Fibroblast of skin of back (primary cell): ENCODE results near the gene TUBE1.
"Not testable (repeated sequence)": the region's sequence is repeated elsewhere in the genome, so short reads cannot be mapped to it uniquely, and the experiment has no call there.

ENCODE experiments used
- DNase-seq: peaks from one replicate; pipeline ENCODE4 v3.0.0-alpha.2; 2013

Gene TUBE1

DNA sequence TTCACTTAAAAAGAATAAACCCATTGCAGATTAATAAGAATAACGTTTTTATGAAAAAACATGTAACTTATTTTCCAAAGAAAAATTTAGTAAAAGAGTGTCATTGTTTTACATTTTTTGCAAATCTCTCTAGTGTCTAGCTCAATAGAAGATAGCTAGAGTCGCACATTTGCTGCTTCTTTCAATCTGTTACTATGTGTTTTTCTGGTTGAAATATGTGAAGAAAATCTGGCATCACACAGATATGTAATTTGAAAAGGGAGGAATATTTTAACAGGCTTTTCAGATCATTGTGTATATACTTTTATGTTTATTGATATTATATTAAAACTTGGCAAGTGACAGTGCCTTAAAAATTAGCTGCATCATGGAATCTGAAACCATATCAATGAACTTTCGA, 24.3 kb downstream of the TUBE1 start:
- DNase-seq: no peak

DNA sequence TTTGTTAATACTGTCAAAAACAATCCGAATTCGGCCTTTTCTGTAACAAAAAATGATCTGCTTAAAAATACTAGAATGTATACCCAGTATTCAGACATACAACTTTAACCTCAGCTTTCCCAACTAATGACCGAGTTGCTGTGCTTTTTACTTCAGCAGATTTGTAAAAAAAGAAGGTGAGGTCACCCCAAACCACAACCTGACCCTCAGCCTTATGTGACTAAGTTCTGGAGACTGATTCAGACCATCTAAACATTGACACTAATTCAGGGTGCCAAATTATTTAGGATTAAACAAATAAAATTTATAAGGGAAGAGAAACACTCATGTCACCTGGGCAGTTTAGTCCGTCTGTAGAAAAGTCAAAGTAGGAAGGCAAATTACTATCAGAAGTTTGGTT, 25.7 kb downstream of the TUBE1 start:
- DNase-seq: no peak

DNA sequence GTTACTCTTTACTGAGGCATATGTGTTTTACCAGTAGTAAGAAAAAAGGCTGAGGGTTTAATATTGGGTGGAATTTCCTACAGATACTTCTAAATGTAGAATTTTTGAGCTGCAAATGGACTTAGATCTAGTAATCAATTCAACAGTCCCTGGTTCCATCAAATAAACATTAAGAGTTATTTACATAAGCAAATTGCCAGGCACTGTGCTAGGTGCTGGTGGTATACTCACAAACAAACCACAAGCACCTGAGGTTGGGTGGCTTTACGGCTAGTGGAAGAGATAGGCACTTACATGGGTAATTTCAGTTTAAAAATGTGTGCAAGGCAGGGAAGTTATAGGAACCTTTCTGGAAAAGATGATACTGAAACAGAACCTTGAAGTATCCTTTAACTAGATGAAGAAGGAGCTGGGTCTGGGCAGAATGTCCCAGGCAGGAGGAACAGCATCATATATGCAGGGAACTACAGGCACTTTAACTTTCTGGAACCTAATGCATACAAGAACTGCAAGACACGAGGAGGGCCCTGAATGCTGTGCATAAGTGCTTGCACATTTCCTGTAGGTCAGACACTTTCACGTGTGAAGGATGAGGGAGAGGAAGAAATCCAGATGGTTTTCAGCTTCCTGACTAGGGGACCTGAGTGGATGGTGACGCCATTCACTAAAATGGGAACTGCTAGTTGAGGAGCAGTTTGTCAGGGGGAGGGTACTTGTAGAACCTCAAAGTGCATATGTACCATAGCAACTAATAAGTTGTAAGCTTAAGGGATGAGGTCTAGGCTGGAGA, 28.8 kb downstream of the TUBE1 start:
- DNase-seq: no peak

DNA sequence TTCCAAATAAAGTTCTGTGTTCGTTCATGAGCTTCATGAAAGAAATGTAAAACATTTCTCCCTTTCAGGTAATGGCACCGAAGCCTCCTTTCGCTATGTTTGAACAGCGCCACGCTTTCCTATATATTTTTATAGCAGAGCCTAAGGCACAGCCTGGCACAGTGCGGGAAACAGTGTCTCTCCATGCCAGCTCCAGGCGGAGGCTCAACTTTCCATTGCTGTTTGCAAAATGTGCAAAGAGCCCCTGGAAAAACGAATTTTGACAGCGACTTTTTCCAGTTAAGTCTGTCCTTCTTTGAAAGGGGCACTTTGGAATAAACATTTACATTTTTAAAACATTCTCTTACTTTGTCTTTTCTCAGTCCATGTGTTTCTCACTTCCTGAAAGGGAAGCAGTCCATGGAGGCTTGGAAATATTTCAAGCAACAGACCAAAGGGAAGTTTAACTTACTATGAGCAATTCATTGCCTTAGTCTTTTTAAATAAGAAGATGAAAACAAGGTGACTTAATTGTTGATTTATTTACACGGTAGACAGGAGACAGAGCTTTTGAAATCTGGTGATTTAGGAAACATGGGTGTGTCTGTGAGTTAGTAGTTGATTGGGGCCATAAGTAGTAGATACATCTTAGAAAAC, 32.6 kb downstream of the TUBE1 start:
- DNase-seq: no peak

DNA sequence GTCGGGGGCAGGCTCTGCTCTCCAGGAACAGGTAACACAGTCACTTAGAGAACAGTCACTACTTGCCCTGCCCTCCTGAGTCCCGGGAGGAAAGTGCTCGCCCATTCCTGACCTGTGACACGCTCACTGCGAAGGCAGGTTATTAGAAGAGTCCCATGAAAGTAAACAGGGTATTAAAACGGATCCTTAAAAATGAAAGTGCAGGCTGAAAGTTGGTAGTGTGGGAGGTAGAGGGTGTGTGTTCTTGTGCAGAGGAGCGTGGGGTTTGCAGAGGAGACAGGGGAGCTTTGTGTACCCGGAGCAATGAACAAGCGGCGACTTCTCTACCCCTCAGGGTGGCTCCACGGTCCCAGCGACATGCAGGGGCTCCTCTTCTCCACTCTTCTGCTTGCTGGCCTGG, 33.3 kb downstream of the TUBE1 start, which contains the start of gene CCN6:
Gene CCN6 (plus strand): TSS at position 104 of the 400 bp plus-strand sequence. CDS start 254 bp downstream, at position 358.
- DNase-seq: no peak

DNA sequence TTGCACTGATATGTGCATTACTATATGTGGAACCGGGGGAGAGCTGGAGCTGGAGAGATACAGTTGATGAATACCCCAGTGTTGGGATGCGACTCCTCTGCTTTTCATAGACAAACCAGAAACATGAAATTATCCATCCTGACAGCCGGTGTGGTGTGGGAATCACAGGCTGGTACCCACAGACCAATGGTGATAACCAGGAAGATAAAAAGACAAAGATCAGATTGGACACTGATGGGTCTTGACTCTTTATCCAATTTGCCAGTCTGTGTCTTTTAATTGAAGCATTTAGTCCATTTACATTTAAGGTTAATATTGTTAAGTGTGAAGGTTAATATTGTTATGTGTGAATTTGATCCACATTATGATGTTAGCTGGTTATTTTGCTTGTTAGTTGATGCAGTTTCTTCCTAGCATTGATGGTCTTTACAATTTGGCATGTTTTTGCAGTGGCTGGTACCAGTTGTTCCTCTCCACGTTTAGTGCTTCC, 36.0 kb downstream of the TUBE1 start:
- DNase-seq: not testable (repeated sequence)

DNA sequence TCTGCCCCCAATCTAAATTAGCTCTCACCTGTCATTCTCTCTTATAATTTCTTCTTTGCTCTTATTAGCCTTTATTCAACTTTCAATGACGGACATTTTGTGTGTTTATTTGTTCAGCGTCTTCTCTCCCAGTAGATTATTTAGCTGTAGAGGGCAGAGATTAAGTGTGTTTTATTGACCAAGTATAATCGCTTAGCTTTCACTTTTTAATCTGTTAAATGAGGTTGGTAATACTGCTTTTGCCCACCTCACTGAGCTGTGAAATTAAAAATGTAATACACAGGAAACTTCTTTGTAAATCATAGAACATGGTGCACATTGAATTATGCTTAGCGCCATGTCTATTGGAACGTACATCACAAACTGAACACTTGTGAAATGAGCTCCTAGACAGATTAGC, 36.9 kb downstream of the TUBE1 start:
- DNase-seq: no peak

DNA sequence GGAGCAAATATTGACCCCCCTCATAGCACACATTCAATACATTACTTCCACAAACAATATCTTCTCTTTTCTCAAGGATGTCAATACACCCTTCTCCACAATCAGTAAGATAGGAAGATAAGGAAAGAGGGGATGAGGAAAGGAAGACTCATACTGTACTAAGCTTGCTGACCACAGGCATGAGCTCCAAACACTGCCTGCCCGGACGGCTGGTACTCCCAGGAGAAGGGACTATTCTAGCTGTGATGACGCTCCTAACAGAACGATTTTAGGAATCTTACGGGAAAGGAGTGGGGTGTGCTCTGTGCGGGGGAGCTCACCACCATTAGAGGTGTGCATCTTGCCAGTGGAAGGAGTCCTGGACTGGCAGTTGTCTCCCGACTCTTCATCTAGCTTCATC, 37.3 kb downstream of the TUBE1 start:
- no peak for DNase-seq

DNA sequence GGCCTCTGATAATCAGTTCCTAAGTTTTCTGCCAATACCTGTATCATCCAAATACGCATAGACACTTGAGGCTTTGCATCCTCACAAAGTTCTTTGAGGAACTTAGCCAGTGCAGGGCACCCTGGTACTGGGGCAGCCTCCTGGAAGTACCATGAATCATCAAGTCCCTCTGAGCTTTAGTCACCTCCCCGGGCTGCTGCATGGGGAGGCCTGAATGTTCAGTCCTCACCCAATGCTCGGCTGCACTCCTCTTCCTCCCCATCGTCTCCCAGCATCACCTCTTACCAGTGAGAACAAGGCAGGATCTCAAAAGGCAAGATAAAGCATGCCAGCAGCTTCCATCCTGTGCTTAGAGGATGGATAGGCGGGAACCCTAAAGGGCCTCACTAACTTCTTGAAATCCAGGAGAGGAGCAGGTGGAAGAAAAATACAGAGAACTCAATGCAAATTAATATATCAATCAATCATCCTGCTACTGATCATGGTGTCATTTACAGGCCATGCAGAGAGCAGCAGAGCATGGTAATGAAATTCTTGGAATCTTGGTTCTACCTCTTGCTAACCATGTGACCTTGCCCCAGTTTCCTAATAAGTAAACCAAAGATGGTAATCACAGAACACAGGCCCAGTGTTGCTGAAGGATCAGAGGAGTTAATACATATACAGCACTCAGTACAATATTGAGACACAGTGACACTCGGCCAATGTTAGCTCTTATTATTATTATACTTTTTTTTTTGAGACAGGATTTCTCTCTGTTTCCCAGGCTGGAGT, 38.1 kb downstream of the TUBE1 start:
- peak; percentile 55 for DNase-seq

DNA sequence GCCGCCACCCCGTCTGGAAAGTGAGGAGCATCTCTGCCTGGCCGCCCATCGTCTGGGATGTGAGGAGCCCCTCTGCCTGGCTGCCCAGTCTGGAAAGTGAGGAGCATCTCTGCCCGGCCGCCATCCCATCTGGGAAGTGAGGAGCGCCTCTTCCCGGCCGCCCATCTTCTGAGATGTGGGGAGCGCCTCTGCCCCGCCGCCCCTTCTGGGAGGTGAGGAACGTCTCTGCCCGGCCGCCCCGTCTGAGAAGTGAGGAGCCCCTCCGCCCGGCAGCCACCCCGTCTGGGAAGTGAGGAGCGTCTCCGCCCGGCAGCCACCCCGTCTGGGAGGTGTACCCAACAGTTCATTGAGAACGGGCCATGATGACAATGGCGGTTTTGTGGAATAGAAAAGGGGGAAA, 39.8 kb downstream of the TUBE1 start:
- not testable (repeated sequence) for DNase-seq

DNA sequence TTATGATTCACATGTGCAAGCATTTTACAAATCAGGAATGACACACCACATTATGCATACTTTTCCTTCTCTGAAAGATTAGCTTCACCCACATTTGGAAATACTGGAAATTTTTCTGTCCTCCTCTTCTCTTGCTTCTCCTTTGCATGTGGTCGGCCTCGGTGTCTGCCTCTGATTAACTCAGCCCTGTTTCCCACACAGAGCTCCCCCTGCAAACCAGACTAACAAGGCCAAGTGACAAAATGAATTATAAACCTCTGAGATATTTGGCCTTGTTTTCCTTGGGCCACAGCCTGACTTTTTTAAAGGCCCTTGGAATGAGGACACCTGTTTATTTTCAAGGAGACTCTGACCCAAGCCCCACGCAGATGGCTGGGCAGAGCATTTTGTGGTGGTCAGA, 42.4 kb downstream of the TUBE1 start:
- peak; percentile 99 for DNase-seq

DNA sequence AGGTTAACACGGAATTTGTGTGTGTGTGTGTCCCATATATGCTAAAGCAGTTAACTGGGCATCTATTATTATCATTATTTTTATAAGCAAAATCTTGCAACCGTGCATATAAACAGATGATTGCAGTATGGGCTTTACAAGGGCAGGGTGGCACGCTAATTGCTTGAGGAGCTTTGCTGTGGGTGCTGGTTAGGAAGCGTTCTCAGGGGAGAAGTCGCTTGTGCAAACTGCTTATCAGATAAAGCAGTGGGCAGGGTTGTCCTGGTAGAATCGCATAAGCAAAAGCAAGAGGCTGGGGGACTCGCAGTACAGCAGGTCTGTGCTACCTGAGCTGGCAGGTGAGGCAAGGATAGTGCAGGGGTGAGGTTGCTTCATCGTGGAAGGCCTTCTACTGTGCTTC, 43.1 kb downstream of the TUBE1 start:
- no peak for DNase-seq

DNA sequence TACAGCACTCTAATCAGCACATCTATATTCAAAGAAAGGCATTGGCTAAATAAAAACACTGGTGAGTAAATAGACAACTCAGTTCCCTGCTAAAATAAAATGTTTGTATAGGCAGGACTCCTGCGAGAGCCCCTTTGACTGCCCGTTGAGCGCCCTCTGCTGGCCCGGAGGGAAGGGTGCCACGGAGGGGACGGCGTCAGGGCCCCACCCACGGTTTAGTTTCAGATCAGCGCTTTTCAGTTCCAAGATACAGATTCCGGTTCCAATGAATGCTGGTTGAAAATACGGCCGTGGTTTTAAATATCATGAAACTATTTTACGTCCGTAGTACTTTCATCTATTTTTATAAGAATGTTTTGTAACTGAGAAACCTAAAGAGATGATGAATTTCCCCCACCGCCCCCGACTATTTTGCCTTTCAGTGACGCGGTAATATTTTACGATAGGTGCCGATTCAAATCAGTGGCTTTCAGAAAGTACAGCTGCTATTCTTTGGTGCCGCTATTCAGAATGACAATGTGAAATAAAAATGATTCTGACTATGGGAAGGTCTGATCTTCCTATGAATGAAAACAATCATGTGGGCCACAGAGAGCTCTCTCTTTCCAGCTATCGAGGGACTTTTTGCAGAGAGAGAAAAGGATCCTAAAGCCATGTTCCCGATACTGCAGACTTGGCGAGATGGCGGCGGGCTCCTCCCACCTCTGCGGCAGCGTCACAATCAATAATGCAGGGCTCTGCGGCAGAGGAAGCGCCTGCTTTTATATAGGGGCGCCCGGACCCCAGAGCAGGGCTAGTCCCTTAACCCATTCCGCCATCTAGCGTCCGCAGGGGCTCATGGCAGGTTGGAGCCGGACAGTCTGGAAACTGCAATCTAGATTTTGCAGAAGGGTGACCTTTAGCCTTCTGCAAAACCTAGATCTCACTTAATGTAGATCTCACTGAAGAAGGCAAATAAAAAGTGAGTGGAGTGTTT, 44.0 kb downstream of the TUBE1 start:
- DNase-seq: peak; percentile 92

DNA sequence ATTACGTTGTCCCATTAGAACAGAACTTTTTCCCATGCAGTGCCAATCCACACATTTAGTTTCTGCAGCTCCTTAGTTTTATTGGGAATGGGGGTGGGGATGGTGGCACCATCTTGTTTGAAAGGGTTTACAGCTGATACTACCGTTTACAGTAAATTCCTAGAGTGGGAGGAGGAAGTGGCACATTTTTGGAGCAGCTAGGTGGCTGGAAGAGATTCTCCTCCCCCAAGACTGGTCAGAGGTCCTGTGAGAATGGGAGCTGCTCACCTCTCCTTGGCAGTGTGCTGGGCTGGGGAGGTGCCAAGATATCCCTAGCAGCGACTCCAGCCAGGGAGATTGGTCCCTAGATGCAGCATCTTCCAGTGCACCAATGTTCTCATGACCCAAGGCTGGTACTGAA, 45.7 kb downstream of the TUBE1 start:
- DNase-seq: no peak

DNA sequence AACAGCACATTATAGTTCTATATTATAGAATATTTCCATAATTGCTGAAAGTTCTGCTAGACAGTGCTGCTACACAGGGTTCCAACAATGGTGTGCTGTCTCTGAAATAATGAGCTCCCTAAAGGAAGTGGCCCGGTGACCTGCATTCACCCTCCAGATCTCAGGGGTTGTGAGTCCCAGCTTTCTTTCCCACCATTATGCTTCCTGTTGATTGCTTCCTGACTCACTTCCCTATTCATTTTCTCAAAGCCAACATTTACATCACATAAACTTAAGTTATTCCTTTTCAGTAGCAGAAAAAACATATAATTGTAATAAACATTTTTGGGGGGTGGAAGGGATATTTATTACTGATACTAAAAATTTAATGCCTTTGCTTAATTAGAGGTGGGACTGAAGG, 46.3 kb downstream of the TUBE1 start:
- no peak for DNase-seq

DNA sequence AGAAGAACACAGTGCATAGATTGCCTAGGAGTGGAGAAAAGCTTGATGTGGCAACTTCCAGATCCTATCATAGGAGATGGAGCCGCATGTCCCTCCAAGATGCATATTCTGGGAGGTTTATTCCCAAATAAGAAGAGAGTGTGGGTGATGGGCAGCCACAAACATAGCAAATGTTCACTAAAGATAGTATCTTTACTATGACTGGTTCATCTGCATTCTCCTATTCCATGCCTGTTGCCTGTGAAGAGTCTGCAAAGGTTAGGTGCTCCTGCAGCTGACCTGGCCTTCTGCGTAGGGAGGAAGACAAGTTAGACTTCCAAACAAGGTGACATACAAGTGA, 47.9 kb downstream of the TUBE1 start:
- no peak for DNase-seq

DNA sequence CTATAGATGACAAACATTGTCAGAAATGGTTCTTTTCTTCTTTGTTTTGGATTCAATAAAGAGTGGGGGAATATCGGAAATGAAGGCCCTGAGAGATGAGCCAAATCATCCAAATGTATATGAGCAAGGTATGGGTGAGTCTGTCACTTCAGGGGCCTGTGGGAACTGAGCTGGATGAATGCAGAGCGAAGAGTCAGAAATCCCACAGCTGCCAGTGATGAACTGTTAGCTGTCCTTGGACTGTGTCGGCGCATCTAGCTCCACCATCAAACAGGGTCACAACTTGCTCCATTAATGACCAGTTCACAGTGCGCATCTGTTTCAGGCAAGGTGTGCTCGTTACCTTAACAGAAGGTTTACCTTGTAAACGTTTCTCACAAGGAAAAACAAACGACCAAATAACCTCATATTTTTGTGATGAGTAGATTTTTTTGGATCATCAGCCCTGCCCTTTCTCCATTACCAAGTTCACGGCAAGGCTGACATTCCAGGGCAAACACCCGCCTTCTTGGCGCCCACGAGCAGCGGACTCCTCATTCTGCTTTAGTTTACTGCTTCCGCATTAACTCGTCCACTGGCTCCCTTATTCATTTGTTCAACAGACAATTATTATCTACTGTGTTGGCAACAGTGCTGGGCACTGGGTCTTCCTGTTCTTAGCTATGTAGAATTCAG, 48.4 kb downstream of the TUBE1 start:
- no peak for DNase-seq

DNA sequence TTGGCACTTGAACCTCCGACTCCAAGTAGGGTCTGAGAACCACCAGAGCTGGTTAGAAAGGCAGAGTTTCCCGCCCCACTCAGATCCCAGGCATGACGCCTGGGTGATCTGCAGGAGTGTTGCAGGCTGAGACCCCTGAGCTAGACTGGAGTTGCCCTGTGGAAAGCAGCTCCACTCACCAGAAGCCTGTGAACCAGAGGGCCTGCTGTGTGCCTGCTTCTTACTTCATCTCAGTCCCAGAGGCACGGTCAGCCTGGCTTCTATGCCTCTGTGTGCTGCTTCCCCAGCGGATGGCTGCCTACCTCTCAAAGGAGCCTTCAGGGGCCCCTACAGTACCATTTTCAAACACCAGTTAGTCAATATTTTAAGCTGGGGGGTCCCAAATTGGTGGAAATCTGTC, 49.0 kb downstream of the TUBE1 start:
- DNase-seq: no peak

DNA sequence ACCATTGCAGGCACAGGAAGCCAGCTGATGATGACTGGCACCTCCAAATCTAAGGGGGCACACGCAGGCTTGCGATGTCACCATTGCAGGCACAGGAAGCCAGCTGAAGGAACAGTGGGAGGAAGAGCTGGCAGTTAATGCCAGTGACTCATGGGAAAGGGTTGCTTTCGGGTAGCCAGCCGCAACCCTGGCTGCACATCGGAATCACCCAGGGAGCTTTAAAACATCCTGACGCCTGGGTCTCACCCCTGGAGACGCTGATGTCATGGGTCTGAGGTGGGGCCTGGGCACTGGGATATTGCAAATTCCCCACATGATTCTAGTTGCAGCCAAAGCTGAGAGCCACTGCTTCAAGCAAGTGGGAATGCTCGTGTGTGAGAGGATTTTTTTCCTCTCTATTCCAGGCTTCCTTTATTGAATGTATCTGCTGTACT, 49.5 kb downstream of the TUBE1 start:
- DNase-seq: peak; percentile 98

DNA sequence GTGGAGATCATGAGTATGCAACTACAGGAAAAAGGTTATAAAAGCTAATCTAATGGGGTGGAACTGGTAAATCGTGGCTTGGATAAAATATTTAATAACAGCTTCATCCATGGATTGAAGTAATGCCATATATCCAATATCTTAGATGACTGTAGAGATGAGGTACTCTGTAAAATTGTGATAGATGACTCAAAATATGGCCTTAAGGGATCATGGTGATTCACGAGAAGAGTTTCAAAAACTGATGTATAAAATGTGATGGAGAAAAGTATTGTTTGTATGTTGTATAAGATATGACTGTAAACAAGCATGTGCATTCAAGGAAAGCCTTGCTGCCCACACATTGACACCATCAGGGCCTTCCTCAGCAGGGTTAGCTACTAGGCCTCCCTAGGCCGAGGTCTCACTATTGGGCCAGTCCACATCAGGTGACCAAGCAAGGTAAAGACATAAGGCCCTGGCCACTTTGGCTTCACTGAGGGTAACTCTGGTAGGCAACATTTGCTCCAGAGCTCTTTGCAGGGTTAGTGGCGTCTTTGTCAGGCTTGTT, 51.1 kb downstream of the TUBE1 start:
- DNase-seq: no peak

DNA sequence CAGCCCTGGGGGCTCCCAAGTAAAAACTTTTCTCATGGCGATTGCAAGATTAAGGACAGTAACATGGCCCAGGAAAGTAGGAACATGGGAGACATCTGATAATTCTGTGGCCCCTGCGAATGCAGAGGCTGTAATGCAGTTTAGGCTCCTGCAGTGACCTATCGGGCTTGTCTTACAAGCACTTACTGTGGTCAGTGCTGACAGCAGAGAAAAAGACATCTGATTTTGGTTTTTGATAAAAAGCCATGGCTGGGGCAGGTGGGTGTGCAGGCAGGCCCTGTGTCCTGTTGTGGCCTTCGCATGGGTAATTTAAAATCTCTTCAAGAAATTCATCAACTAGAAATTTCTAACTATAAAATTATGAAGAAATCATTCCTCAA, 52.7 kb downstream of the TUBE1 start:
- DNase-seq: no peak
